Lower lobe of right lung (tissue), 2 donors: ENCODE data around the gene ATL2. TPM values are rescaled to one million over a fixed set of nuclear protein-coding genes. Genes with fewer than 3 reads are reported as not detected.

ENCODE experiments used
- ATAC-seq, 2 donors: fragments of 200-7000 bp; cut with Tn5 transposase; one replicate each; pipeline ENCODE4 v1.9.1; 2020 to 2022; ENCODE audit warnings: mild to moderate bottlenecking in 2 of 2, moderate library complexity in 2 of 2
- DNase-seq: peaks from one replicate; pipeline ENCODE4 v3.0.0-alpha.2; 2020
- H3K27ac ChIP-seq: fragments of 200-600 bp; one replicate; pipeline ENCODE4 v1.8.0; 2022
- H3K27me3 ChIP-seq: fragments of 200-600 bp; one replicate; pipeline ENCODE4 v1.8.0; 2022; ENCODE audit warnings: low read depth
- H3K36me3 ChIP-seq: fragments of 200-600 bp; one replicate; pipeline ENCODE4 v1.8.0; 2022; ENCODE audit warnings: mild to moderate bottlenecking
- H3K4me1 ChIP-seq: fragments of 200-600 bp; one replicate; pipeline ENCODE4 v1.8.0; 2022
- H3K4me3 ChIP-seq: fragments of 200-600 bp; one replicate; pipeline ENCODE4 v1.8.0; 2022; ENCODE audit warnings: mild to moderate bottlenecking
- H3K9me3 ChIP-seq: fragments of 200-600 bp; one replicate; pipeline ENCODE4 v1.8.0; 2022
- intact Hi-C: fragments of 100-400 bp; cut with DNase I; formaldehyde crosslinking; loops from one replicate; pipeline ENCODE4 v1.11.0; 2022
- total RNA-seq: library from RNA; stranded (reverse); fragmentation: NEBNext Ultra II Directional; extraction: Animal tissue kit (Norgen Biotek cat#: 25700); gene quantifications from one replicate; pipeline ENCODE4 v1.2.1, GENCODE V29; 2021
- TF ChIP-seq, protein P1 (sequence below): fragments of 200-600 bp; IDR thresholded peaks from one replicate; pipeline ENCODE4 v1.8.0; 2022; ENCODE audit warnings: antibody characterized with exemption, mild to moderate bottlenecking
- donor health status: DM: no; HTN: yes; CAD: no; lungs with severe emphysema.

The ATL2 gene
- total RNA-seq, 1 donor from 2014 or later: 62.6 TPM

DNA sequence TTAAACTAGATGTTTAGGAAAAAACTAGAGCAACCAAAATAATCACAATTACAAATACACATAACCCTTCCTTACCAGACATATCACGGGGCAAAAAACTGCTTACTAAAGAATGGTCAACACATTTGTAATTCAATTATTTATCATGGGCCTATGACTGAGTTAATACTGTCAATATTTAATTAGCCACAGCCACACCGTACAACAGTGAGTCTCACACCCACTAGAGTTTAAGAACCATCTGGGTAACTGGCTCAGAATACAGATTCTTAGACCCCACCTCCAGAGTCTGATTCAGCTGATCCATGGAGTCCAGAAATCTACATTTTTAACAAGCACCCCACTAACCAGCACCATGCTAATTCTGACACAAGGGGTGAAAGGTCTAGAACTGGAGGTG is 14.8 kb downstream of the ATL2 start:
- ATAC-seq: peak in 1 of 2 donors; percentile 77
- Histone ChIP-seq H3K9me3 (no peaks in the 10 kb centered on the region), H3K27ac (no peak overlapping the region), H3K36me3 (peaks cover 3% of the 10 kb centered on the region), H3K27me3 (no peaks in the 10 kb centered on the region), H3K4me1 (peaks cover 21% of the 10 kb centered on the region), H3K4me3 (no peak overlapping the region)
- TF ChIP-seq, protein P1, sequence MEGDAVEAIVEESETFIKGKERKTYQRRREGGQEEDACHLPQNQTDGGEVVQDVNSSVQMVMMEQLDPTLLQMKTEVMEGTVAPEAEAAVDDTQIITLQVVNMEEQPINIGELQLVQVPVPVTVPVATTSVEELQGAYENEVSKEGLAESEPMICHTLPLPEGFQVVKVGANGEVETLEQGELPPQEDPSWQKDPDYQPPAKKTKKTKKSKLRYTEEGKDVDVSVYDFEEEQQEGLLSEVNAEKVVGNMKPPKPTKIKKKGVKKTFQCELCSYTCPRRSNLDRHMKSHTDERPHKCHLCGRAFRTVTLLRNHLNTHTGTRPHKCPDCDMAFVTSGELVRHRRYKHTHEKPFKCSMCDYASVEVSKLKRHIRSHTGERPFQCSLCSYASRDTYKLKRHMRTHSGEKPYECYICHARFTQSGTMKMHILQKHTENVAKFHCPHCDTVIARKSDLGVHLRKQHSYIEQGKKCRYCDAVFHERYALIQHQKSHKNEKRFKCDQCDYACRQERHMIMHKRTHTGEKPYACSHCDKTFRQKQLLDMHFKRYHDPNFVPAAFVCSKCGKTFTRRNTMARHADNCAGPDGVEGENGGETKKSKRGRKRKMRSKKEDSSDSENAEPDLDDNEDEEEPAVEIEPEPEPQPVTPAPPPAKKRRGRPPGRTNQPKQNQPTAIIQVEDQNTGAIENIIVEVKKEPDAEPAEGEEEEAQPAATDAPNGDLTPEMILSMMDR: no peak
- intact Hi-C loops: no loop called here
- no peak for DNase-seq

DNA sequence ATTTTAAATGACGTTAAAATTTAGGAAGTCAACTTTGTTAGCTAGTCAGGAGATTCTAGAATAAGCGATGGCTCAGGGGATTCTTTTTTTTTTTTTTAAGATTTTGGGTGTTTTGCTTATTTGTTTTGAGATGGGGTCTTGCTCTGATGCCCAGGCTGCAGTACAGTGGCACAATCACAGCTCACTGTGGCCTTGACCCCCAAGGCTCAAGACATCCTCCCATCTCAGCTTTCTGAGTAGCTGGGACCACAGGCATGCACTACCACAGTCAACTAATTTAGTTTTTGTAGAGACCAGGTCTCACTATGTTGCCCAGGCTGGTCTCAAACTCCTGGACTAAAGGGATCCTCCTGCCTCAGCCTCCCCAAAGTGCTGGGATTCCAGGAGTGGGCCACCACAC is 16.9 kb downstream of the ATL2 start:
- intact Hi-C loops: no loop called here
- Histone ChIP-seq H3K9me3 (no peaks in the 10 kb centered on the region), H3K36me3 (peaks cover 3% of the 10 kb centered on the region), H3K4me1 (peaks cover 6% of the 10 kb centered on the region), H3K4me3 (no peak overlapping the region), H3K27ac (no peak overlapping the region), H3K27me3 (no peaks in the 10 kb centered on the region)
- TF ChIP-seq, protein P1: no peak
- ATAC-seq (no peak), DNase-seq (no peak)

DNA sequence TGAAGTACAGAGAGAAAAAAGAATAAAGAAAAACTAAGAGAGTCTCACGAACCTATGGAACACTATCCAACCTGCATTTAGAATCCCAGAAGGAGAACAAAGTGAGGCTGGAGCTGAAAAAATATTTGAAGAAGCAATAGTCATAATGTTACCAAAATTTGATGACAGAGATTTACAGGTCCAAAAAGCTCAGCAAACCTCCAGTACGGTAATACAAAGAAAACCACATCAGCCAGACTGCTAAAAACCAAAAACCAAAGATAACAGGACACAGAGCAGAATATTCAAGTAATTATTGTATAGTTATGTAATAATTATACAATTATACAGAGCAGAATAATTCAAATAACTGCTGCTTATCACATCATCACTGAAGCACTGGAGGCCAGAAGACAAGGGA is 23.7 kb downstream of the ATL2 start:
- intact Hi-C loops: no loop called here
- no peaks in the 10 kb centered on the region for H3K4me1 ChIP-seq
- H3K4me3 ChIP-seq: no peak overlapping the region
- DNase-seq (no peak), ATAC-seq (no peak)
- no peak overlapping the region for H3K27ac ChIP-seq
- no peaks in the 10 kb centered on the region for H3K27me3 ChIP-seq
- peaks cover 10% of the 10 kb centered on the region for H3K36me3 ChIP-seq
- no peaks in the 10 kb centered on the region for H3K9me3 ChIP-seq
- TF ChIP-seq, protein P1: no peak

DNA sequence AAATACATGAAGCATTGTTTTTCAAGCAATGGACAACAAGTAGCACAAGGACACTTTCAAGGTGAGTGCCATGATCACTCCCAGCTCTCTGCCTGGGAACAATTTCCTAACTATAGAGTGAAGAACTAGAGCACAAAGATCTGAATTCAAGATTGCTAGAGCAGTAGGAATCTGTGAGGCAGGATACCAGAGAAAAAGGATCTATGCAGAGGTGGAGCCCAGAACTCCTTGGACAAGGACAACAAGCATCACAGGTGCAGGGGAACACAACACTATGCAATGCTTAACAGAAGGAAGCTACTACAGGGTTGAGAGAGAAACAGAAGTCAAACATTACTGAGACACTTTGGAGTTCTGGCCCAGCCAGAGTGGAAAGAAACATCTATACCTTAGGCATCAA is 24.7 kb downstream of the ATL2 start:
- TF ChIP-seq, protein P1: no peak

DNA sequence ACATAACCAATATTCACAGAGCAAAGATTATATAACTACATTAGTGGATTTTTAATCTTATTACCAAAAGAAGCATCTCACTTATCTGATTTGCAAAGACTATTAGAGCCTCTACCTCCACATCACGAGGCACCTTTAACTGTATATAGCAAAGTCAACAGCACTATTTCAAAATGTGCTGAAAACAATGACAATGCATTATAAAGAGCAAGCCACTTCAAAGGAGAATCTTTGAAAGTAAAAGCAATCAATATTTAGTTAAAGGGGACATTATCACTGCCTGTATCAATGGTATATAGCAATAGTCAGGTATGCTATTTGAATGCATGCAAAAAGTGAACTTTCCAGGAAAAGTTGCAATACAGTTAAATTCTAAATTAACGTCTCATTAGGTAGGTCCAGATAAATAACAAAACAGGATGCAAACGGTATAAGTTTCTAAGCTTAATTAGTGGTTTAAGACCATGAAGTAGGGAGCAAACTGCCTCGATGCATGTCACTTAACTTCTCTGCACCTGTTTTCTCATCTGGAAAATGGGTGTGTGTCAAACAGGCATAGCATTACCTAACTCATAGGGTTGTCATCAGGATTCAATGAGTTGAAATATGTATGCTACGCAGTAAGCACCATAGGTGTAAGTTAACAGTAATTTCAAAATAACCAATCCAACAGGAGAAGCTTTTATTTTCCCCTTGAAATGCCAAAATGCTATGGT is 31.6 kb downstream of the ATL2 start:
- Histone ChIP-seq H3K27ac (no peak overlapping the region), H3K4me3 (no peak overlapping the region), H3K4me1 (no peaks in the 10 kb centered on the region), H3K27me3 (no peaks in the 10 kb centered on the region), H3K9me3 (no peaks in the 10 kb centered on the region), H3K36me3 (peaks cover 33% of the 10 kb centered on the region)
- intact Hi-C loops: no loop called here
- ATAC-seq (no peak), DNase-seq (no peak)
- TF ChIP-seq, protein P1: no peak

More for the DNA sequence above, 24.7 kb downstream of the ATL2 start:
- DNase-seq (no peak), ATAC-seq (no peak)
- Histone ChIP-seq H3K4me1 (no peaks in the 10 kb centered on the region), H3K27ac (no peak overlapping the region), H3K27me3 (no peaks in the 10 kb centered on the region), H3K4me3 (no peak overlapping the region), H3K36me3 (peaks cover 7% of the 10 kb centered on the region), H3K9me3 (no peaks in the 10 kb centered on the region)
- intact Hi-C loops: no loop called here
